GM19467 (cell line): Measurements from ENCODE around the gene CXCL16.
"Not testable (repeated sequence)": the region's sequence is repeated elsewhere in the genome, so short reads cannot be mapped to it uniquely, and the experiment has no call there.

Source experiments
- ATAC-seq: cut with Tn5 transposase; IDR thresholded peaks from one replicate; pipeline ENCODE4 v1.9.1; 2021; ENCODE audit warnings: mild to moderate bottlenecking, moderate library complexity; ENCODE audit not compliant: unreplicated experiment

Gene CXCL16

GRCh38 chr17:4699401-4700056, 40.2 kb downstream of the CXCL16 start:
- ATAC-seq: not testable (repeated sequence)

- no peak for ATAC-seq
These were observed 43.3 kb downstream of the CXCL16 start for GRCh38 chr17:4696437-4696805.

GRCh38 chr17:4693416-4693815, 46.3 kb downstream of the CXCL16 start:
- no peak for ATAC-seq

GRCh38 chr17:4691686-4692085, 48.0 kb downstream of the CXCL16 start:
- ATAC-seq: no peak

GRCh38 chr17:4690745-4691144, 49.0 kb downstream of the CXCL16 start:
- no peak for ATAC-seq

GRCh38 chr17:4689872-4690271, 49.9 kb downstream of the CXCL16 start:
- not testable (repeated sequence) for ATAC-seq

GRCh38 chr17:4683739-4684138, 56.0 kb downstream of the CXCL16 start:
- not testable (repeated sequence) for ATAC-seq
